ENCODE measurements around the gene LINGO4. TPM values are rescaled to one million over a fixed set of nuclear protein-coding genes. Genes with fewer than 3 reads are reported as not detected.

The LINGO4 gene
- total and polyA plus RNA-seq, 2 of the 13 experiments (the other 11 are each of a cell fraction or from before 2014, with no cell fraction given): 0.02 to 0.05 TPM

DNA sequence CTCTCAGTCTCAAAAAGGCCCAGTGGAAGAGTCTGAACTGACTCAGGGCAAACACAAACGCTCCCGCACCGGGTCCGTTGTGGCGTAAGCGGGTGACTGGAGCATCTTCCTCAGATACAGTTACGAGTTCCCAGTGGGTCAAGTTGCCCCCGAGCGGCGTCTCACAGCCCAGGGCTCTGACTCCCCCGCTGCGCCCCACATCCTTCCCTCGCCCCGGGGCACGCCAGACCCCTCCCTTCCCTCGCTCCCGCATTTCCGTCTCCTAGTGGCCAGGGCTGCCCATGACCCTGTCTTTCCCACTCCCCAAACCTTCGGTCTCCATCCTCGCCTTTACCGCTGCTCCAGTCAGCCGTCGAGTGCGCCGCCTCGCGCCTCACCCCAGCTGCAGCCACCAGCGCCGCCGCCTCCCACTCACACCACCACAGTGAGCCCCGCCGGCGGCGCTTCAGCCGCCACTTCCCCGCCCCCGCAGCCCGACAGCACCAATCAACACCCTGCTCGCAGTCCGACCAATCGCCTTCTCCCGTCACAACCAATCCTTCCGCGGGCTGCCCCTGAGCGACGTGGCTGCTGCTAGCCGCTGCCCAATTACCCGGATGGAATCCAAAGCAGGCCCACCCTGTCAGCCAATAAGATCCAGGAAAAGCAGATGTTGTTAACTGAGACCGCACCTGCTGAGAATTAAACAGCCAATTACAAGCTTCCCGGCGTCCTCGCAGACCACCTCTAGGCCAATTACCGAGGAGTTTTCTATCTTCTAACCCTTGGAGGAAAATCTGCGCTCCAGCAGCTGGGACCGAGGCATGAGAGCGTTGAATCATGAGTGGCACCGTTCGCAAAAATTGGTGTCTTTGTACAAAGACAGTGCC is 14.9 kb downstream of the LINGO4 start, which contains the start of gene TDRKH (continued):
- TF ChIP-seq, protein P1, sequence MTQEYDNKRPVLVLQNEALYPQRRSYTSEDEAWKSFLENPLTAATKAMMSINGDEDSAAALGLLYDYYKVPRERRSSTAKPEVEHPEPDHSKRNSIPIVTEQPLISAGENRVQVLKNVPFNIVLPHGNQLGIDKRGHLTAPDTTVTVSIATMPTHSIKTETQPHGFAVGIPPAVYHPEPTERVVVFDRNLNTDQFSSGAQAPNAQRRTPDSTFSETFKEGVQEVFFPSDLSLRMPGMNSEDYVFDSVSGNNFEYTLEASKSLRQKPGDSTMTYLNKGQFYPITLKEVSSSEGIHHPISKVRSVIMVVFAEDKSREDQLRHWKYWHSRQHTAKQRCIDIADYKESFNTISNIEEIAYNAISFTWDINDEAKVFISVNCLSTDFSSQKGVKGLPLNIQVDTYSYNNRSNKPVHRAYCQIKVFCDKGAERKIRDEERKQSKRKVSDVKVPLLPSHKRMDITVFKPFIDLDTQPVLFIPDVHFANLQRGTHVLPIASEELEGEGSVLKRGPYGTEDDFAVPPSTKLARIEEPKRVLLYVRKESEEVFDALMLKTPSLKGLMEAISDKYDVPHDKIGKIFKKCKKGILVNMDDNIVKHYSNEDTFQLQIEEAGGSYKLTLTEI (CRISPR knock-in tag; conservative IDR thresholded peaks at IDR 0.05): no peak
- TF ChIP-seq ELF1 (CRISPR knock-in tag; IDR thresholded peaks at IDR 0.05): 0 out of 2 replicates have a peak, but pooled peaks have one; percentile 15
- TF ChIP-seq, protein P2, sequence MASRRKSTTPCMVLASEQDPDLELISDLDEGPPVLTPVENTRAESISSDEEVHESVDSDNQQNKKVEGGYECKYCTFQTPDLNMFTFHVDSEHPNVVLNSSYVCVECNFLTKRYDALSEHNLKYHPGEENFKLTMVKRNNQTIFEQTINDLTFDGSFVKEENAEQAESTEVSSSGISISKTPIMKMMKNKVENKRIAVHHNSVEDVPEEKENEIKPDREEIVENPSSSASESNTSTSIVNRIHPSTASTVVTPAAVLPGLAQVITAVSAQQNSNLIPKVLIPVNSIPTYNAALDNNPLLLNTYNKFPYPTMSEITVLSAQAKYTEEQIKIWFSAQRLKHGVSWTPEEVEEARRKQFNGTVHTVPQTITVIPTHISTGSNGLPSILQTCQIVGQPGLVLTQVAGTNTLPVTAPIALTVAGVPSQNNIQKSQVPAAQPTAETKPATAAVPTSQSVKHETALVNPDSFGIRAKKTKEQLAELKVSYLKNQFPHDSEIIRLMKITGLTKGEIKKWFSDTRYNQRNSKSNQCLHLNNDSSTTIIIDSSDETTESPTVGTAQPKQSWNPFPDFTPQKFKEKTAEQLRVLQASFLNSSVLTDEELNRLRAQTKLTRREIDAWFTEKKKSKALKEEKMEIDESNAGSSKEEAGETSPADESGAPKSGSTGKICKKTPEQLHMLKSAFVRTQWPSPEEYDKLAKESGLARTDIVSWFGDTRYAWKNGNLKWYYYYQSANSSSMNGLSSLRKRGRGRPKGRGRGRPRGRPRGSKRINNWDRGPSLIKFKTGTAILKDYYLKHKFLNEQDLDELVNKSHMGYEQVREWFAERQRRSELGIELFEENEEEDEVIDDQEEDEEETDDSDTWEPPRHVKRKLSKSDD (CRISPR knock-in tag; IDR thresholded peaks at IDR 0.05; ENCODE audit: low read depth): 0 out of 2 replicates have a peak, but pooled peaks have one; percentile 54
- TF ChIP-seq, protein P3, sequence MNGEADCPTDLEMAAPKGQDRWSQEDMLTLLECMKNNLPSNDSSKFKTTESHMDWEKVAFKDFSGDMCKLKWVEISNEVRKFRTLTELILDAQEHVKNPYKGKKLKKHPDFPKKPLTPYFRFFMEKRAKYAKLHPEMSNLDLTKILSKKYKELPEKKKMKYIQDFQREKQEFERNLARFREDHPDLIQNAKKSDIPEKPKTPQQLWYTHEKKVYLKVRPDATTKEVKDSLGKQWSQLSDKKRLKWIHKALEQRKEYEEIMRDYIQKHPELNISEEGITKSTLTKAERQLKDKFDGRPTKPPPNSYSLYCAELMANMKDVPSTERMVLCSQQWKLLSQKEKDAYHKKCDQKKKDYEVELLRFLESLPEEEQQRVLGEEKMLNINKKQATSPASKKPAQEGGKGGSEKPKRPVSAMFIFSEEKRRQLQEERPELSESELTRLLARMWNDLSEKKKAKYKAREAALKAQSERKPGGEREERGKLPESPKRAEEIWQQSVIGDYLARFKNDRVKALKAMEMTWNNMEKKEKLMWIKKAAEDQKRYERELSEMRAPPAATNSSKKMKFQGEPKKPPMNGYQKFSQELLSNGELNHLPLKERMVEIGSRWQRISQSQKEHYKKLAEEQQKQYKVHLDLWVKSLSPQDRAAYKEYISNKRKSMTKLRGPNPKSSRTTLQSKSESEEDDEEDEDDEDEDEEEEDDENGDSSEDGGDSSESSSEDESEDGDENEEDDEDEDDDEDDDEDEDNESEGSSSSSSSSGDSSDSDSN (CRISPR knock-in tag; IDR thresholded peaks at IDR 0.05): peak; percentile 75
- peak; percentile 75 for TF ChIP-seq HOXA9 (CRISPR knock-in tag; IDR thresholded peaks at IDR 0.05; ENCODE audit: borderline replicate concordance)
- TF ChIP-seq RBM22 (optimal IDR thresholded peaks at IDR 0.05; ENCODE audit: low read length): no peak
- 0 out of 2 replicates have a peak, but pooled peaks have one; percentile 71 for TF ChIP-seq ZNF431 (CRISPR knock-in tag; IDR thresholded peaks at IDR 0.05; ENCODE audit: borderline replicate concordance, low read depth)
- TF ChIP-seq RELA (CRISPR knock-in tag; IDR thresholded peaks at IDR 0.05): 0 out of 2 replicates have a peak, but pooled peaks have one; percentile 62
- TF ChIP-seq MTF1 (CRISPR knock-in tag; IDR thresholded peaks at IDR 0.05): no peak
- TF ChIP-seq NCOR1 (IDR thresholded peaks at IDR 0.05; ENCODE audit: borderline replicate concordance, low read length): 0 out of 2 replicates have a peak, but pooled peaks have one; percentile 20
- no peak for TF ChIP-seq SCMH1 (CRISPR knock-in tag; IDR thresholded peaks at IDR 0.05; ENCODE audit: borderline replicate concordance)
- TF ChIP-seq ZNF883 (CRISPR knock-in tag; IDR thresholded peaks at IDR 0.05; ENCODE audit: not compliant biosample characterization): peak; percentile 92
- TF ChIP-seq, protein P4, sequence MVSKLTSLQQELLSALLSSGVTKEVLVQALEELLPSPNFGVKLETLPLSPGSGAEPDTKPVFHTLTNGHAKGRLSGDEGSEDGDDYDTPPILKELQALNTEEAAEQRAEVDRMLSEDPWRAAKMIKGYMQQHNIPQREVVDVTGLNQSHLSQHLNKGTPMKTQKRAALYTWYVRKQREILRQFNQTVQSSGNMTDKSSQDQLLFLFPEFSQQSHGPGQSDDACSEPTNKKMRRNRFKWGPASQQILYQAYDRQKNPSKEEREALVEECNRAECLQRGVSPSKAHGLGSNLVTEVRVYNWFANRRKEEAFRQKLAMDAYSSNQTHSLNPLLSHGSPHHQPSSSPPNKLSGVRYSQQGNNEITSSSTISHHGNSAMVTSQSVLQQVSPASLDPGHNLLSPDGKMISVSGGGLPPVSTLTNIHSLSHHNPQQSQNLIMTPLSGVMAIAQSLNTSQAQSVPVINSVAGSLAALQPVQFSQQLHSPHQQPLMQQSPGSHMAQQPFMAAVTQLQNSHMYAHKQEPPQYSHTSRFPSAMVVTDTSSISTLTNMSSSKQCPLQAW (CRISPR knock-in tag; IDR thresholded peaks at IDR 0.05): peak; percentile 75
- no peak for TF ChIP-seq BRCA1 (CRISPR knock-in tag; IDR thresholded peaks at IDR 0.05)
- peak; percentile 87 for TF ChIP-seq ZNF792 (CRISPR knock-in tag; IDR thresholded peaks at IDR 0.05)
- TF ChIP-seq, protein P5, sequence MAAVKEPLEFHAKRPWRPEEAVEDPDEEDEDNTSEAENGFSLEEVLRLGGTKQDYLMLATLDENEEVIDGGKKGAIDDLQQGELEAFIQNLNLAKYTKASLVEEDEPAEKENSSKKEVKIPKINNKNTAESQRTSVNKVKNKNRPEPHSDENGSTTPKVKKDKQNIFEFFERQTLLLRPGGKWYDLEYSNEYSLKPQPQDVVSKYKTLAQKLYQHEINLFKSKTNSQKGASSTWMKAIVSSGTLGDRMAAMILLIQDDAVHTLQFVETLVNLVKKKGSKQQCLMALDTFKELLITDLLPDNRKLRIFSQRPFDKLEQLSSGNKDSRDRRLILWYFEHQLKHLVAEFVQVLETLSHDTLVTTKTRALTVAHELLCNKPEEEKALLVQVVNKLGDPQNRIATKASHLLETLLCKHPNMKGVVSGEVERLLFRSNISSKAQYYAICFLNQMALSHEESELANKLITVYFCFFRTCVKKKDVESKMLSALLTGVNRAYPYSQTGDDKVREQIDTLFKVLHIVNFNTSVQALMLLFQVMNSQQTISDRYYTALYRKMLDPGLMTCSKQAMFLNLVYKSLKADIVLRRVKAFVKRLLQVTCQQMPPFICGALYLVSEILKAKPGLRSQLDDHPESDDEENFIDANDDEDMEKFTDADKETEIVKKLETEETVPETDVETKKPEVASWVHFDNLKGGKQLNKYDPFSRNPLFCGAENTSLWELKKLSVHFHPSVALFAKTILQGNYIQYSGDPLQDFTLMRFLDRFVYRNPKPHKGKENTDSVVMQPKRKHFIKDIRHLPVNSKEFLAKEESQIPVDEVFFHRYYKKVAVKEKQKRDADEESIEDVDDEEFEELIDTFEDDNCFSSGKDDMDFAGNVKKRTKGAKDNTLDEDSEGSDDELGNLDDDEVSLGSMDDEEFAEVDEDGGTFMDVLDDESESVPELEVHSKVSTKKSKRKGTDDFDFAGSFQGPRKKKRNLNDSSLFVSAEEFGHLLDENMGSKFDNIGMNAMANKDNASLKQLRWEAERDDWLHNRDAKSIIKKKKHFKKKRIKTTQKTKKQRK (IDR thresholded peaks at IDR 0.05; ENCODE audit: low read length): peak; percentile 76

Measured in HepG2 (cell line).